Fibroblast of peridontal ligament (primary cell): ENCODE results near the gene CACHD1.

Experiments
- DNase-seq: peaks from one replicate; pipeline ENCODE4 v3.0.0-alpha.2; 2010; ENCODE audit errors: extremely low read depth

CACHD1 gene

DNA sequence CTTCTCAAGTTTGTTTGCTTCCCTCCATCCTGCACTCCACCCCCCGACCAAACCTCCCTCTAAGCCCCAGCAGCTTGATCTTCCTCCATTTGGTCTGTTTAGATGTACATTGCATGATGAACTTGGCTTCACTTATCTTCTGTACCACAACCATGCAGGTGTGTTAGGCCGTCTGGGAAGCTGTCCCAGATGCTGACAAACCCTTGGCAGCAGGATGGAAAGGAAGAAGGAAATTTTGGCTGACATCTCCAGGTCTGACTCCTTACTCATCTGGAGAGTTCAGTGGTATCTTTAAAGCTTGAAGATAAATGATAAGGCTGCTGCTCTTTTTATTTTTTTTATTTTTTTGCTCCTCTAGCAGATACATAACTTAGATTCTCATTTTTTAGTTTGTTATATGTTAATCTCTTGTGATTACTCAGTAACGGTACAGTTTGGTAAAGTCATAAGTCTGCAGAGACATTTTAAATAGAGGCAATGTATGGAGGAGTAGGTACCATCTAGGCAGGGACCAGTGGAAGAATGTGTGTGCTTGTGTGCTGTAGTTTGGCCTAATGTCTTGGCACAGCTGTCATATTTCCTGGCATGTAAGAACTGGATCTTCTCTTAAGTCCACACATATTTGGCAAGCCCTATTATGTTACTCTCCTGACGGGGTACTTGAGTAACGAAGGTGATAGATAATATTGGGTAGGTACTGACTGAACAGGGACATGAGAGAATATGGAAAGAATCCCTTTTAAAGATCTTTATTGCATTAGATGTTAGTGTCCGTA lies 79.7 kb downstream of the CACHD1 start:
- DNase-seq: no peak

DNA sequence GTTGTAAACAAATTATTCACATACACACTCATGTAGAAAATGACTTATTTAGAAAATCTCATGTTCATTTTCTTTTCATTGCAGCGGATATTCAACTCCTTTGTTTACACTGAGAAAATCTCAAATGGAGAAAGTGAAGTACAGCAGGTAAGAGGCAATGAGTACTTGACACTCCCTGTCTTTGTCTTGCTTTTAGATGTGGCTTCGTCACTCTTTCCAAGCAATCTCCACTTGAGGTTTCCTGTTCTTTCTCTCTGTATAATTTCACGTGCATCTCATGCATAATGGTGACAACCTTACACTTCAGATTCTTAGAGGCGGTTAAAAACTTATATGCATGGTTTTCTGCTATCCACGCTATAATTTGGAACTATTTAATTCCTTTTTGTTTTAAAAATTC lies 80.6 kb downstream of the CACHD1 start:
- DNase-seq: no peak

DNA sequence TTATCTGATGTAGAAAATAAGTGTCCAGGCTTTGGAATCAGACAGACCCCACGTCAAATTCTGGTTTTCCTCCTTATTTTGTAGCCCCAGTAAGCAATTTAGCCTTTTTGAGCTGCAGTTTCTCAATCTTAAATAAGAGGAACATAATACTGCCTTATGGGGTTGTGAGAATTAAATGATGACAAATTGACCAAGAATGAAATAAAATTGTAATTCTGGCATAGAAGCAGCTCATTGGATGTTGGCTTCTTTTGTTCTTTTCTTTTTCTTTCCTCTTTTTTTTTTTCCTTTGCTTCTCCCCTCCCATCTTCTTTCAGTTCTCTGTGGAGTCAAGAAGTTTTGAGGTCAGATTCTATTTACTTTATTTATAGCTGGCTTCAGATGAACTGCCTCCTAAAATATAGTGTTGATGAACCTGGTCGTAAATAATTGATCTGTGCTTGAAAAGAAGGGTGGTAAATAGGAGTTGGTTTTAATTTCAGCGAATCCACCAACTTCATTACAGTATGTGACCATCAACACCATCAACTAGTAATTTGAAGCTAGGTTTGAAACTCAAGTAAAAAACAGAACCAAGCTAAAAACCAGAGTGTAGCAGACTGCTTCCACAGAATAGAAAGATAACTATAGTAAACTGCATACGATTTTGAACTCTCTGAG lies 81.1 kb downstream of the CACHD1 start:
- DNase-seq: peak; percentile 57

DNA sequence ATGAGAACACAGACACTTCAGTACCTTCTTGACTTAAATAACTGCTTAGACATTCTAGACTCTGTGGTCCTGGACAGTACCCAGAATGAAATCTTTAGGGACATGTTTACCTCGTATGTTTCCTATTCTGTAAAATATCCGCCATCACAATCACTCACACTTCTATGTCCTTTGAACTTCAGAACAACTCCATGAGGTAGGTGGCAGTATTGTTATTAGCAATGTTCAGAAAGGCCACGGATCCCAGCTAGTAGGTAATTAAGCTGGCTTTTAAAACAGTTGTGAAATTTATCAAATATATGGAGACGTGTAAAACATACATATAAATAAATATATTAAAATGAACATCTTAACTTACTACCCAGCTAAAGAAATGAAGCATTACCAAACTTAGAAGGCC lies 83.4 kb downstream of the CACHD1 start:
- DNase-seq: no peak

DNA sequence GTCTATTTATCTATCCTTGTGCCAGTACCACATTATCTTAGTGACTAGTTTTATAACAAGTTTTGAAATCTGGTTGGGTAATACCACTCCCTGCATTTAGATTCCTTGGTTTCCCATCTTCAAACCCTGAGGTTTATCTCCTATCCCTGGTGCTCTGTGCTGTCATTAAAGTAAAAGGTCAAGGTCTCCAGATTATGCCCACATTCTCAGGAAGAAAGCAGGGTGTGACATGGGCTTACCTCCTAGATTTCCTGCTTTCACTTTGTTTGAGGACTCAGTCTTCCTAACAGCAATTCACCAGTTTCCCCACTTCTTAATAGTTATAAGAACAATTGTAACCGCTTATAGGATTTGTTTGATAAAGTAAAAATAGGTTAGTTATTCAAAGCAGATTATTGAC lies 86.0 kb downstream of the CACHD1 start:
- DNase-seq: no peak

DNA sequence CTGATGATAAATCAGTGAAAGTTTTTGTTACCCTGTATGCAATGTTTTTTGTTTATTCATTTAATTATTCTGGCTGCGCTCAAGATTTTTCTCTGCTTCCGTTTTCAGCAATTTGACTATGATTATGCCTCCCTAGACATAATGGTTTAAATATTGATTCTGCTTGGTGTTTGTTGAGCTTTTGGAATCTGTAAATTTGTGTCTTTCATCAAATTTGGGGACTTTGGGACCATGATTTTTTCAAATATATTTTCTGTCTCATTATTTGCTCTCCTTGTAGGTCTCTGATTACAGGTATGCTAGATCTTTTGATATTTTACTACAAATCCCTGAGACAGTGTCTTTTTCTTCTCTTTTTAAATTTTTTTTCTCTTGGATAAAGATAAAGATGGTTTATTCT lies 92.1 kb downstream of the CACHD1 start:
- no peak for DNase-seq

DNA sequence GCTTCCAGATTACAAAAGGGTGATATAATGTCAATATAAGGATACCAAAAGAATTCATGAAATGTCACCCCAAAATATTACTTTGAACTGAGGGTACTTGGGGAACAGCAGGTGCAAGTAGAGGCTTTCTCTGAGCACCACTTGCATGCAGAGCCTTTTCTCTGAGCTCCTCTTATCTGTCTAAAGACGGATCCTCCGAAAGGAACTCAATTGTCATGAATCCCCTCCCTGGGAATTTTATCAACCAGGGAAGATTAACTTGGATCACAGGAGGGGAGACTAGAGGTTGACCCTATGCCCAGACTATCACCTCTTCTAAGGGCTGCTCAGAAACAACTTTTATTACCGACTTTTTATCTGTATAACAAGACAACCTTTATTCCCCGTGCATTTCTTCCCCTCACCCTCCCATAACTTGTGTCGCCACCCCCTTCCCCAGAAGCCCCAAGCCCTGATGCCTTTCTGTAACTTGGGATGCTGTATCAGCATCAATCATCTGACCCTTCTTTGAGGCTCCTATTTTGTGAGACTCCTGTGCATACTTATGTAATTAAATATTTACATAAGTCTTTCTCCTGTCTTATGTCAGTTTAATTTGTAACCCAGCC lies 94.1 kb downstream of the CACHD1 start:
- DNase-seq: no peak

DNA sequence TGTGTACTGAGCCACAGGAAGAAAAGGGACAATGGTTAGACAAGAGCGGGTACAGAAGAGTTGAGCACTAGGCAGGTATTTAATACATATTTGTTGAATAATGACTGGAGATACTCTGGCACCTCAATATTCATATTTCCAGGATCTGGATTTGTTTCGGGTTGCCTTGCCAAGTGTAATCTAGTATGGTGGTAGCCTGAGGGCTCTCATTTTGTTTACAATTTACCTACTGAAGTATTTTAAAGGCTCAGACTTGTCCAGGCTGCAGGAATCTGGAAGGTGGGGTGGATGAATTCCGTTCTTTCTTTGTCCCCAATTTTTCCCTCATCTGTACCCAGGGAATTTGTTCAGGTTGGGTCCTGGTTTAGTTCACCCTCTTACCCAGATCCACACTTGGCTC lies 95.0 kb downstream of the CACHD1 start:
- DNase-seq: no peak

DNA sequence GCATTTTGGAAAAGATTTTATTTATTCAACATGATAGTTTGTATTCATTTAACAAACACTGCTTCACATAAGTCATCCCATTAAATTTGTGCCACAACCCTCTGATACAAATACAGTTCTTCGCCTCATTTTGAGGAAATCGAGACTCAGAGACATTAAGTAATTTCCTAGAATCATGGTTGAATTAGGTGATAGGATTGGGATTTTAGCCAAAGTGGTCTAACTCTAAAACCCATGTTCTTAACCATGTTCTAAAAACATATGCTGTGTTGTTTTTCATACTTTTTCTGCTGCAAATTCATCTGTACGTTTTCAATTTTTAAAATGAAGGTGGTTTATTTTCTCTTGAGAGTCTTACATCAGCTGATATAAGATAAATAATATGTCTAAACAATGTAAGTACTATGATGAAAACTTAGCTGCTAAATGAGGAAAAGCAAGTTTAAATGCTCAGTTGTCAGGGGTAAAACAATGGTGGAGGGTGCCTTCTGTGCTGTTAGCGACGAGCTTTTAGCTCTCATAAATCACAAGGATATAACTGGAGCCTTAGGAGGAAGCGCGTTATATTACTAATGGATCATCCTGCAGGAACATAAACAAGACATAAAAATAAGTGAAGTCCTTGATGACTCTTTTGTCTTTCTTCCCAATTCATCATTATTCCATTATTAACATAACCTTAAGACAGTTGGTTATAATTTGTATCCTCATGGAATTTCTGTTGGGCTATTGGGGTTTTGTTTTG lies 97.7 kb downstream of the CACHD1 start:
- DNase-seq: no peak

DNA sequence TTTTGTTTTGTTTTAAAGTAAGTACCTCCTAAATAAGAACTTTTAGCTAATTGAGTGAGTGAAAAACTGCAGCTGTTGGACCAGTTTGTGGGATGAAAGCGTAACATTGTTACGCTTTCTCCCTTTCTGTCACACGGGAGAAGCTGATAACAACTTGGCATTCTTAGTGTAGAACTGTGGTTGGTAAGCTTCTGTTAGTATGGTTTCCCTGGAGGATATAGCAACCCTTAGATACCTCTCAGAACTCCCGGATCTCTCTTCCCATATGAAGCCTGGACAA lies 98.2 kb downstream of the CACHD1 start:
- DNase-seq: no peak

DNA sequence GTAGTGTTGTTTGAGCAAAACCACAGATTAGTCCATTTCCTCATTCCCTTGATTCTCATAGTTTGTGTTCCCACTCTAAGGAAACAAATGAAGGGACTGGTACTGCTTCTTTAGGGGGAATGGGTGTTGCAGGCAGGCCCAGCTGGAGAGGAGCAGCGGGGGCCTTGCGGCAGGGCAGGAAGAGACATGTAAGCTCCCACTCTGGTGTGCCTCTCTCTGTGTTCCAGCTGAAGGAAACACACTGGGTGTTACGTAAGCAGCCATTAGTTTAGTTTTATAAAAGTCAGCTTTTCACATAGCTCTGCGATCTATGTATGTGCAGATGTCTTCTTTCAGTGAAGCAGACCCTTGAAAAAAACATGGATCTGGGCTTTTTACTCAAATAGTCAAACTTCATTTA lies 99.5 kb downstream of the CACHD1 start:
- peak; percentile 4 for DNase-seq

DNA sequence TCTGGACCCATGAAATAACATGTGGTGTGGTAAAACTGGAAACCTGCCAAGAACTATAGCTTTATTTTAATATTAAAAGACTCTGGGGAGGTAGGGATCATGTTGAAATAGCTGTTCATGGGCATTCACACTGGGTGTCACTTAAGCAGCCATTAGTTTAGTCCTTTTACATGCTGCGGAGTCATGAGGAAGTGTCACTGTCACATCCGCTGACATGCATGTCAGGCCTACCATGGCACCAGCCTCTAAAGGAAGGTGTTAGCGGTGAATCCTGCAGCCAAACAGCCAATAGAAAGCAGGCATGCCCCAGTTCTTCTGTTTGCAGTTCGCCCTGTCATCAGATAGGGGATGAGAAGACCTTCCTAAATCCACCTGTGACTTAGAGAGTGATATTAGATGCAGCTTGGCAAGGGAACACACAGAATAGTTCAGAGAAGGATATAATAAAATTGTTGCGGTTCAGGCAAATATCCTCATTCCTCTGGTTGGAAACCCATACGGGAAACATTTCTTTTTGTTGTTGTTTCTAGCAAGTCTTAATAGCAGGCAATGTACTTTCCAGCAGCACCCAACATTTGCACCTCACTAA lies 100.4 kb downstream of the CACHD1 start:
- DNase-seq: no peak

DNA sequence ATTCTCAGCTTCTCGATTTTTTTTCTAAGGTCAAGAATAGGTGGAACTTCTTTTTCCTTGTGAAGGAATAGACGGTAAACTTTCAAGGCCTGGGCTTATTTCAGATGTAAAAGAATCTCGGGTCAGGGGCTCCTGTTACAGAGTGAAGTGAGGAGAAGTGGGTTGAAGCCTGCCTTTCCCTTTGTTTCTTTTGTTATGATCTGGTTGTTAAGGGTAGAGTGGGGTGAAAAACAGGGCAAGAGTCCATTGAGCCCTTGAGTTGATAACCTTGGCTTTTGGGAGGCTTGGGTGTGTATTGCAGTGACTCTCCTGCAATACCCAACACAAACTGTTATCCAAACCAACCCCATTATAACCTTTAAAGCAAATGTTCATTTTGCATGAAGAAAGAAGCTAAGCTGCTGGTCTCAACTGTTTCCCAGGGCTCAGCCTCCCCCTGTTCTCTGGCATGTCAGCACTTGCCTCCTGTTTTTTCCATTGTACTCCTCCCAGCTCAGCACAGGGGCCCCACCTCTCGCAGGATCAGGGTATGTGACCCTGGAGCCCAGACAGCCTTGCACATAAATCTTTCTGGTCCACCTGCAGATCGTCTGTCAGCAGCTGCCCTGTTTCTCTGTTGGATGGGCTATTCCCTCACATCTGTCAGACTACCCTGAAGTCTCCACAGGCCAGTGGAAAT lies 102.4 kb downstream of the CACHD1 start:
- DNase-seq: no peak

DNA sequence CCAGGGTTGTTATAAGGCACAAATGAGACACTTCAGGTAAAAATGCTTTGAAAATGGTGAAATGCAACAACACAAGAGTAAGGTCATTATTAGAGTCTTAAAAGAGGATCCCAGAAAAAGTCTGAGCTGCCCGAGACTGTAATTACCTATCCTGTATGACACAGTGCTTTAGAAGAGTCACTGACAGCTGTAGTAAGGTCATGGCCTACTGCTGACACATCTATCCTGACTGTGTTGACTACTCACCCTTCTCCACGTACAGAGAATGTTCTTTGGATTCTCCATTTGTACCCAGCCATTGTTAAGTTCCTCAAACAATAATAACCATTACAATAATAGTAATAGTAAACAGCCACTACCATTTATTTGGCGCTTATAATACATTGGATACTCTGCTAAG lies 104.4 kb downstream of the CACHD1 start:
- no peak for DNase-seq

DNA sequence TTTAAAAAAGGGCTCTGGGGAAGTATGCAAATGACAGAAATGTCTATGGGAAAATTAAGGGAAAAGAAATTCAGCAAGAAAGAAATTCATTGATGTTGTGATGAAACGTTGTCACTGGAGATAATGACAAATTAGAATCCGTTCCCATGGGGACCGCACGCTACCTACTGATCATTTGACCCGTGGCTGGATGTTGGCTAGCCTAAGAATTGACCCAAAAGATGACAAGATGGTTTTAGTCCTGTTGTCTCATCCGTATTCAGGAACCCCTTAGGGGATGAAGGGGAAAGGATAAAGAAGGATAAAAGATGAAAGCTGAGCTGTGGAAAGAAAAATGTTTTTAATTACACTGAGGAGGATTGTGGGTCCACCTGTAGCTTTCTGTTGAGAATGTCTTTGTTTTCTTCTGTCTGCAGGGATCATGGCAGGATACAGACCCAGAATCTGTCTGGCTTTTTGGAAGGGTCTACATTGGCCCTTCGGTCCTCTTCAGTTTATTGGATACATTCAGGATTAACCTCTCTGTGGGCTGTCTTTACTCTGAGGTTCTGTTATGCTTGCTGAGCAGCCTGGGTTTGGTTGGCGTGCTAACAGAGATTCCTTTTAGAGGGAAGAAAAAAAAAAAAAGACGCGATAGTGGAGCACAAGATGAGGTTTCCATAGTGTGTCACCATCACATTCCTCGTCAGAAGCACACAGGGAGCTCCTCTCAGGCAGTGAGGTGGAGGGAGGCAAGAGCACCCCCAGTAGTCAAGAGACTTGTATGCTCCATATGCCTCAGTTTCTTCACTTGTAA lies 106.2 kb downstream of the CACHD1 start:
- DNase-seq: no peak

DNA sequence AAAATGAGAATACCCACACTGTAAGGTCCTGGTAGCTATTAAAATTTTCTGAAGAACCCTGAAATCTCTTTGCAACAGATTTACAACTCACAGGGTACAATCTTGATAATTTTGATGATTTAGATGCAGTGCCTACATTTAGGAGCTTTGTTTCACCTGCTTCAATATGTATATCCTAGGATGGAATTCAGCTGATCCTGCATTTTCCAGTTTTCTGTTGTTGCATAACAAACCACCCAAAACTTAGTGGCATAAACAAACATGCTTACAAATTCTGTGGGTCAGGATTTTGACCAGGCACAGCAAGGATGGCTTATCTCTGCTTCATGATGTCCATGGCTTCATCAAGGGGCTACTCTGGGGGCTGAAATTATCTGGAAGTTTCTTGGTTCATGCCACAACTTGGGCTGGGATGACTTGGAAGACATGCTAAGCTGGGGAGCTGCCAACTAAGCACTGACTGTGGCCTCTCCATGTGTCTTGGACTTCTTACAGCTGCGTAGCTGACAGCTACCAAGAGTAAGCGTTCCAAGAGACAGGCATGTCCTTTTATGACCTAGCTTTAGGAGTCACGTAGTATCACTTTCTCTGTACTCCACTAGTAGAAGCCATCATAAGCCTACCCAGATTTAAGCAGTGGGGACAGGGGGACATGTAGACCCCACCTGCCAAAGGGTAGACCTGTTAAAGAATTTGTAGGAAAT lies 108.5 kb downstream of the CACHD1 start:
- no peak for DNase-seq

DNA sequence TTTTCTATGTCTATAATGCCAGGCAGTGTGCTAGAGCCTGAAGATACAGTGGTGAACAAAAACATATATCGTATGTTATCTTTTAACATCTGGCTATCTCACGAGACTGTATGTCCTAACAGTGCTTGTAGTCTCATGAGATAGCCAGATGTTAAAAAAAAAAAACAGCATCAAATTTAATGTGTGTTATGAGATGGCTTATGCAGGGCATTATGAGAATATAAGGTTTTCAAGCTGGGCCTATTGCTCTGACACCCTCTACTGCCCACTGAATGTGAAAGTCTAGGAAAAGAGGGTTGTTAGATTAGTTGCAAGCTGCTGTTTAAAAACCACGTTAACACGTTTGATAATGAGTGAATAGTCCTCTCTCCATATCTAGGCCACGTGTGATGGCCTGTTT lies 109.8 kb downstream of the CACHD1 start:
- DNase-seq: peak; percentile 19

DNA sequence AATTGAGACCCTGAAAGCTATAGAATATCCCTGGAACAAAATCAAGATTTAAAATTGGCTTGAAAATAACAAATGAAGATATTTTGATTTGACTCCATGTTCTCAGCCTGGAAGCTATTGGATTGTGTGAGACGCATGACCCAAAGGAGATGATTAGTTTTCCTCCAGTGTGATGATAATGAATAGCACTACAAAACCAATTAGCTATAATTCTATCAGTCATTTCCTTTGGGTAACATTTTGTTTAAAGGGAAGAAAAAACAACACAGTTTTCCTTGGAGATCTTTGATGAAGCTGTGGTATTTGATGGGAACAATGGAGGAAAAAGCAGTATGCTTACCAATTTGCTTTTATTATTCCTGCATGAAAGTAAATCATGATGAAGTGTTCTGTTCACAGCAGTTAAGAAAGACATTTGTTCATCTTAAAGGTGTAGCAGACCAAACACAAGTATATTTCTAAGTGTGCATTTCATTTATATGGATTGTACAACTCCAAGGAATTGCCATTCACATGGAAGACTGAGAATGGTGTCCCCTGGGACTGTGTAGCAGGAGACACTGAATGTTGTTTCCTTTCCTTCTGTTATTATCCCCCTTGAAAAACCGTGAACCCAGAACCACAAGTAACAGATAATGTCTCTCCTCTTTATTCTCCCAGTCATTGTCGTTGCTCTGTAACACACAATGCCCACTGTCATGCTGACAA lies 111.4 kb downstream of the CACHD1 start:
- no peak for DNase-seq

DNA sequence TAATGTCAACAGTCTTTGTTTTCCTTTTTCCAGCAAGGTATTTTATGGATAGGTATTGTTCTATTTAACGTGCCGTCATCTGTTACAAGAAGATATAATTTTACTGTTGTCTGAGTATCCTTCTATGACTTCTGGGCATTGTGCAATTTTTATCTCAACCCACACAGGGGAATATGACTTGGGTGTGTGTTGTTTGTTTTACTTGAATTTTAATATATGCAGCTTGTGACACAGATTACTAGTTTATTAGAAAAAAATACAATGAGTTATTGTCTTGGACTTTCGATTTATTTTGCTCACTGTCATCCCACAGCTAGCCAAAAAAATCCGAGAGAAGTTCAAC lies 111.9 kb downstream of the CACHD1 start:
- DNase-seq: no peak

DNA sequence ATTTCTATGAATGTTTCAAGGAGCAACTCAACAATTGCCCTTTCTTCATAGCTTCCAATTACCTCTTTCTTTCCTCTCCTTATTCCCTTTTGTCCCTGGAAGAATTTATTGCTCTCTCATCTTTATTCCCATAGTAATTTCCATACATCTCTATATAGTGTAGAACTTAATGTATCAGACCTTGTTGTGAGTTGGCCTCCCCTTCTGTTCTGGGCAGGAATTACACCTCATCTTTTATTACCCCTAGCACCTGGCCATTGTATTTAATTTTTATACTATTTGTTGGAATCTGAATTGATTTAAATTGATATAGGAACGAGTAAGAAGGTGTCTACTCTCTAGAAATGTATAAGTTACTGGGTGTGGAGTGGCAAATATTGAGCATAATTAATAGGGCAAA lies 114.5 kb downstream of the CACHD1 start:
- no peak for DNase-seq
